Skeletal muscle tissue (tissue), 4 donors: ENCODE results near the gene CLNS1A. TPM values are rescaled to one million over a fixed set of nuclear protein-coding genes. Genes with fewer than 3 reads are reported as not detected.

ENCODE experiments used
- H3K27ac ChIP-seq: one replicate; pipeline ENCODE4 v1.7.0; 2013; ENCODE audit warnings: mild to moderate bottlenecking, low read depth, low read length, inconsistent platforms
- H3K27me3 ChIP-seq, 3 donors: one replicate each; pipeline ENCODE4 v1.7.0; 2013; ENCODE audit warnings: low read length in 3 of 3; ENCODE audit not compliant: control insufficient read depth in 3 of 3, insufficient read depth in 3 of 3
- H3K36me3 ChIP-seq, 3 donors: one replicate each; pipeline ENCODE4 v1.7.0; 2013; ENCODE audit warnings: low read length in 3 of 3; ENCODE audit not compliant: control insufficient read depth in 3 of 3, insufficient read depth in 3 of 3
- H3K4me1 ChIP-seq, 3 donors: one replicate each; pipeline ENCODE4 v1.7.0; 2013; ENCODE audit warnings: low read length in 3 of 3, mild to moderate bottlenecking in 3 of 3; ENCODE audit not compliant: control insufficient read depth in 3 of 3, insufficient read depth in 3 of 3
- H3K4me3 ChIP-seq, 3 donors: one replicate each; pipeline ENCODE4 v1.7.0; 2013; ENCODE audit warnings: low read length in 3 of 3
- H3K9ac ChIP-seq, 3 donors: one replicate each; pipeline ENCODE4 v1.7.0; 2013; ENCODE audit warnings: low read length in 3 of 3, mild to moderate bottlenecking in 3 of 3, moderate library complexity in 2 of 3, low read depth in 1 of 3
- H3K9me3 ChIP-seq, 3 donors: one replicate each; pipeline ENCODE4 v1.7.0; 2013; ENCODE audit warnings: low read length in 3 of 3; ENCODE audit not compliant: control insufficient read depth in 3 of 3
- total RNA-seq: library from RNA; depleted of rRNA; stranded (reverse); fragments of >200 nt; gene quantifications from one replicate; pipeline ENCODE4 v1.2.3, GENCODE V29; 2014
- donor health status: Osteomylitis.

The CLNS1A gene
- total RNA-seq, 1 donor from 2014 or later: 188 TPM

- no peaks in the 10 kb centered on the region for H3K9me3 ChIP-seq
- H3K27me3 ChIP-seq: no peaks in the 10 kb centered on the region
- H3K36me3 ChIP-seq: peaks cover 0 to 6% (median 3%) of the 10 kb centered on the region in 3 donors
- no peak overlapping the region for H3K9ac ChIP-seq
- H3K27ac ChIP-seq: no peak overlapping the region
- no peak overlapping the region for H3K4me3 ChIP-seq
- no peaks in the 10 kb centered on the region for H3K4me1 ChIP-seq
Observed at GRCh38 chr11:77630157-77630710, 7.4 kb downstream of the CLNS1A start.

- peaks cover 24 to 56% (median 33%) of the 10 kb centered on the region in 3 donors for H3K36me3 ChIP-seq
- H3K9ac ChIP-seq: no peak overlapping the region
- no peaks in the 10 kb centered on the region for H3K27me3 ChIP-seq
- no peak overlapping the region for H3K4me3 ChIP-seq
- no peaks in the 10 kb centered on the region for H3K9me3 ChIP-seq
- H3K4me1 ChIP-seq: no peaks in the 10 kb centered on the region
- H3K27ac ChIP-seq: no peak overlapping the region
Observed at GRCh38 chr11:77619576-77620198, 17.9 kb downstream of the CLNS1A start.

GRCh38 chr11:77617892-77618291 lies 19.7 kb downstream of the CLNS1A start:
- no peaks in the 10 kb centered on the region for H3K27me3 ChIP-seq
- H3K4me1 ChIP-seq: no peaks in the 10 kb centered on the region
- no peak overlapping the region for H3K27ac ChIP-seq
- no peak overlapping the region for H3K9ac ChIP-seq
- H3K36me3 ChIP-seq: peaks cover 16 to 54% (median 40%) of the 10 kb centered on the region in 3 donors
- no peak overlapping the region for H3K4me3 ChIP-seq
- H3K9me3 ChIP-seq: no peaks in the 10 kb centered on the region

GRCh38 chr11:77611921-77612320 lies 25.7 kb downstream of the CLNS1A start:
- H3K4me1 ChIP-seq: no peaks in the 10 kb centered on the region
- no peak overlapping the region for H3K9ac ChIP-seq
- no peaks in the 10 kb centered on the region for H3K9me3 ChIP-seq
- no peaks in the 10 kb centered on the region for H3K27me3 ChIP-seq
- no peak overlapping the region for H3K4me3 ChIP-seq
- peaks cover 5 to 35% (median 24%) of the 10 kb centered on the region in 3 donors for H3K36me3 ChIP-seq
- H3K27ac ChIP-seq: no peak overlapping the region

GRCh38 chr11:77609234-77609633 lies 28.4 kb downstream of the CLNS1A start:
- Histone ChIP-seq H3K27ac (no peak overlapping the region), H3K36me3 (peaks cover 0 to 15% (median 13%) of the 10 kb centered on the region in 3 donors), H3K9me3 (no peaks in the 10 kb centered on the region), H3K27me3 (no peaks in the 10 kb centered on the region), H3K4me1 (no peaks in the 10 kb centered on the region), H3K4me3 (no peak overlapping the region), H3K9ac (no peak overlapping the region)

GRCh38 chr11:77604281-77604680 lies 33.3 kb downstream of the CLNS1A start:
- peaks cover 0 to 5% (median 2%) of the 10 kb centered on the region in 3 donors for H3K36me3 ChIP-seq
- no peak overlapping the region for H3K27ac ChIP-seq
- H3K27me3 ChIP-seq: no peaks in the 10 kb centered on the region
- H3K4me1 ChIP-seq: peaks cover 0 to 2% (median 2%) of the 10 kb centered on the region in 3 donors
- H3K4me3 ChIP-seq: no peak overlapping the region
- H3K9ac ChIP-seq: no peak overlapping the region
- H3K9me3 ChIP-seq: no peaks in the 10 kb centered on the region

- H3K4me1 ChIP-seq: peaks cover 0 to 2% (median 2%) of the 10 kb centered on the region in 3 donors
- H3K36me3 ChIP-seq: peaks cover 0 to 4% (median 2%) of the 10 kb centered on the region in 3 donors
- no peak overlapping the region for H3K9ac ChIP-seq
- no peak overlapping the region for H3K27ac ChIP-seq
- H3K27me3 ChIP-seq: no peaks in the 10 kb centered on the region
- no peaks in the 10 kb centered on the region for H3K9me3 ChIP-seq
- no peak overlapping the region for H3K4me3 ChIP-seq
Observed at GRCh38 chr11:77602381-77603088, 35.1 kb downstream of the CLNS1A start.

- no peak overlapping the region for H3K27ac ChIP-seq
- H3K4me3 ChIP-seq: no peak overlapping the region
- no peaks in the 10 kb centered on the region for H3K27me3 ChIP-seq
- peaks cover 0 to 2% (median 2%) of the 10 kb centered on the region in 3 donors for H3K4me1 ChIP-seq
- no peak overlapping the region for H3K9ac ChIP-seq
- H3K36me3 ChIP-seq: no peaks in the 10 kb centered on the region
- no peaks in the 10 kb centered on the region for H3K9me3 ChIP-seq
Observed at GRCh38 chr11:77598195-77598594, 39.4 kb downstream of the CLNS1A start.

- Histone ChIP-seq H3K9me3 (no peaks in the 10 kb centered on the region), H3K4me1 (no peaks in the 10 kb centered on the region), H3K27me3 (no peaks in the 10 kb centered on the region), H3K27ac (no peak overlapping the region), H3K36me3 (no peaks in the 10 kb centered on the region), H3K4me3 (no peak overlapping the region), H3K9ac (no peak overlapping the region)
Observed at GRCh38 chr11:77596626-77597025, 41.0 kb downstream of the CLNS1A start.

GRCh38 chr11:77593883-77594282 lies 43.7 kb downstream of the CLNS1A start:
- Histone ChIP-seq H3K4me3 (no peak overlapping the region), H3K36me3 (no peaks in the 10 kb centered on the region), H3K27ac (no peak overlapping the region), H3K27me3 (no peaks in the 10 kb centered on the region), H3K9ac (no peak overlapping the region), H3K4me1 (peaks cover 8 to 15% (median 11%) of the 10 kb centered on the region in 3 donors), H3K9me3 (no peaks in the 10 kb centered on the region)
